Cardiac fibroblast (primary cell): ENCODE data around the gene TRMT1.

ENCODE experiments used
- DNase-seq, 2 donors: peaks; one replicate each; pipeline versions ENCODE4 v3.0.0 to v3.0.0-alpha.2; 2010; ENCODE audit warnings: low read depth in 2 of 2
- H3K4me3 ChIP-seq, 2 donors: replicated peaks in 1 of 2; 1 replicate in 1 of 2; 2 replicates in 1 of 2; pipeline ENCODE4 v1.5.1; 2011; ENCODE audit warnings: low read depth in 2 of 2, low read length in 2 of 2, mild to moderate bottlenecking in 2 of 2, moderate library complexity in 1 of 2
- TF ChIP-seq, protein P1 (sequence below): IDR thresholded peaks from one replicate; pipeline ENCODE4 v1.5.1; 2011; ENCODE audit warnings: low read depth, mild to moderate bottlenecking, low read length, inconsistent platforms

Gene TRMT1

DNA sequence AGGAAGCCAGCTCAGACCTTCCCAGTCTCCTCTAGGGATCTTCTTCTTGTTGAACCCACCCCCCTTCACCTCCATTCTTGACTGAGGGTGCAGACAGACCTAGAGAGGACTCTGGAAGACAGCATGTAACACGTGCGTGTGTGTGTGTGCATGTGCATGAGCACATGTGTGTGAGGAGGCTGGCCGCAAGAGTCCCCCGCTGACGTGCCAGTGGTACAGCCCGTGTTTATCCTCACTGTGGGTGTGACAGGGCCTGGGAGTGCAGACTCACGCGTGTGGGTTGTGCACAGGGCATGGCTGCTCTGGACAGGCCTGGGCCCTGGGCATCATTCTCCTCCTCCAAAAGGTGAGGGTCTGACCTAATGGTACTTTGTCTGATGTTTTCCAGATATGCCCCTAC is 40.2 kb downstream of the TRMT1 start:
- no peak overlapping the region for H3K4me3 ChIP-seq
- DNase-seq: no peak
- TF ChIP-seq, protein P1, sequence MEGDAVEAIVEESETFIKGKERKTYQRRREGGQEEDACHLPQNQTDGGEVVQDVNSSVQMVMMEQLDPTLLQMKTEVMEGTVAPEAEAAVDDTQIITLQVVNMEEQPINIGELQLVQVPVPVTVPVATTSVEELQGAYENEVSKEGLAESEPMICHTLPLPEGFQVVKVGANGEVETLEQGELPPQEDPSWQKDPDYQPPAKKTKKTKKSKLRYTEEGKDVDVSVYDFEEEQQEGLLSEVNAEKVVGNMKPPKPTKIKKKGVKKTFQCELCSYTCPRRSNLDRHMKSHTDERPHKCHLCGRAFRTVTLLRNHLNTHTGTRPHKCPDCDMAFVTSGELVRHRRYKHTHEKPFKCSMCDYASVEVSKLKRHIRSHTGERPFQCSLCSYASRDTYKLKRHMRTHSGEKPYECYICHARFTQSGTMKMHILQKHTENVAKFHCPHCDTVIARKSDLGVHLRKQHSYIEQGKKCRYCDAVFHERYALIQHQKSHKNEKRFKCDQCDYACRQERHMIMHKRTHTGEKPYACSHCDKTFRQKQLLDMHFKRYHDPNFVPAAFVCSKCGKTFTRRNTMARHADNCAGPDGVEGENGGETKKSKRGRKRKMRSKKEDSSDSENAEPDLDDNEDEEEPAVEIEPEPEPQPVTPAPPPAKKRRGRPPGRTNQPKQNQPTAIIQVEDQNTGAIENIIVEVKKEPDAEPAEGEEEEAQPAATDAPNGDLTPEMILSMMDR: no peak

DNA sequence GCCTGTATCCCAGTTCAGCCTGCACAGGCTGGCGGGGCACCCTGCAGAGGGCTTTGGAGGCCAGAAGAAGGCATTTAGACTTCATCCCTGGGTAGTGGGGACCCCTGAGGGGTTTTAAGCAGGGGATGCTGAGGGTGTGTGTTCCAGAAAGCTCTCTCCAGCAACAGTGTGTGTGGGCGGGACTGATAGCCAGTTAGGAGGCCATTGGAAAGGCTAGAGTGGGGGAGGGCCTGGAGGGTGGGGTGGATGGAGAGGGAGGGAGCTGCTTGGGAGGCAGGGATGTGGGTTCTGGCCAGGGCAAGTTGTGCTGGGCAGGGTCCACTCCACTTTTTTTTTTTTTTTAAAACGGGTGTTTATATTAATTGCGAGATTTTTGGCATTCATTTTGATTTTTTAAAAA is 42.2 kb downstream of the TRMT1 start:
- TF ChIP-seq, protein P1: no peak
- H3K4me3 ChIP-seq: no peak overlapping the region

DNA sequence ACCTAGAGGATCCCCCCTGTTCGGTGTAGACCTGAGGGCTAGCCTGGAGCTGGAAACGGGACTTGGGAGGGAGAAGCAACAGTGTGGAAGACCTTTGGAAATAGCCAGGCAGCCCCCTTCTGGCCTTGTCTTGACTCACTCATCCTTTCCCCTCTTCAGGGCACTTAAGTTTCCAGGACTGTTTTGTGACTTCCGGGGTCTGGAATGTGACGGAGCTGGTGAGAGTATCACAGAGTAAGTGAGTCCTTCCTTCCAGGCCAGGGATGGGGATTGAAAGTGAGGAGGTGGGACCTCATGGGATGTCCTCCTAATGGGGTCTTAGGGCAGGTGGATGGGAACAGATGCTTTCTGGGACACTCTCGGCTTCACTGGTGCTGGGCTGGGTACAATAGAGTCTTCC is 43.3 kb downstream of the TRMT1 start:
- no peak overlapping the region for H3K4me3 ChIP-seq
- TF ChIP-seq, protein P1: no peak

More for the DNA sequence above, 42.2 kb downstream of the TRMT1 start:
- no peak for DNase-seq

DNA sequence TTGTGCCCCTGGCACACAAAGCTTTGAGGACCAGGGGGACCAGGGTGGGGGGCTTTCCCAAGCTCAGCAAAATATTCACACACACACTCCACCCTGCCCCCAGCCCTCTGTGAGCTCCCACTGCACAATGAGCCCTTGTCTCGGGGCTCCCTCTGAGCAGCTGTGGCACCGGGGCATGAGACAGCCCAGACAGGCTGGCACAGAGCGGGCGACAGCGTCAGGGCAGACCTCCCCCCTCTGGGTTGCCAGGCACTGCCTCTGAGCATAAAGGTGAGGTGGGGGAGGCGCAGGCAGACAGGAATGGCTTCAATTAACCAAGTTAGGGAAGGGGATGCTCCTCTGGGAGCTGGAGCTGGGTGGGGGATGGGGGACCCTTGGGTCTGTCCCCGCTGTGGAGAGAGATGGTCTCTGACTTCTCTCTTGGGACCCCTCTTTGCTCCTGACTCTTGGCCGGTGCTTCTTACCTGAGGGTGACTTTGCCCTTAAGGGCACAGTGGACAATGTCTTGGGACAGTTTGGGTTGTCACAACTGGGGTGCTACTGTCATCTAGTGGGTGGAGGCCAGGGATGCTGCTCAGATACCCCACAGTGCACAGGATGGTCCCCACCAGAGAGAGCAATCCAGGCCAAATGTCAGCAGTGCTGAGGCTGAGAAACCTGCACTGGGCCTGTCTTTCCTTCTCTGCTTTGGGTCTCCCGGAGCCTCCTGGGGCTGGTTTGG is 44.2 kb downstream of the TRMT1 start:
- H3K4me3 ChIP-seq: no peak overlapping the region
- TF ChIP-seq, protein P1: no peak
- no peak for DNase-seq

More for the DNA sequence above, 43.3 kb downstream of the TRMT1 start:
- no peak for DNase-seq

DNA sequence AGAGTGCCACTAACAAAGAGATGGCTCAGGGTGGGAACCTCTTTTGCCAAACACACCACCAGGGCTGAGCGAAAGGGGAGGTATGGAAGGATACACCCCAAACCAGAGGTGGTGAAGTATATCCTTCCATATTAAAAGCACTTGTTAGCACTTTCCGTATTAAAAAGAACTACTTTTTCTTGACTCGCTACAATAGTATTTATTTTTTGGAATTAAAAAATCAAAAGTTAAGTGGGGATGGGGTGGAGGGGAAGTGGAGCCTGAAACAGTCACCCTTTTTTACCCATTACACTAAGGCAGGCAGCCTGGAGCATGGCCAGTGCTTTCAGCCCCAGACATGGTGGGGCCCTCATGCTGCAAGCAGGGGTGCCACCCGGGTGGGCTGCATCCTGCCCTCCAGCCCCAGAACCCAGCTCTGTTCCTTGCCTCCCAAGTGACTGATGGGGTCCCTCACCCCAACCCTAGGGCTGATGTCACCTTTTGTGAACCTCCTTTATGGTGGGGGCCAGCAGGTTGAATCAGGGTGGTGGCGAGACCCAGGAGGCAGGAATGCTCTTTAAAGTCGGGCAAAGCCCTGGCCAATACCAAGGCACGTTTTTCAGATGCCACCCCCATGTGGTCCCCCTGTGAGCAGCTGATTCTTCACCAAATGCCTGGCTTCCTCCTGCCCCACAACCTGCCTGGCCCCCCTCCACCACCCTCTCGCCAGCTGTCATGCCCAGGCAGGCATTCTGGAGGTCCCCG is 44.9 kb downstream of the TRMT1 start:
- DNase-seq: no peak
- H3K4me3 ChIP-seq: no peak overlapping the region

DNA sequence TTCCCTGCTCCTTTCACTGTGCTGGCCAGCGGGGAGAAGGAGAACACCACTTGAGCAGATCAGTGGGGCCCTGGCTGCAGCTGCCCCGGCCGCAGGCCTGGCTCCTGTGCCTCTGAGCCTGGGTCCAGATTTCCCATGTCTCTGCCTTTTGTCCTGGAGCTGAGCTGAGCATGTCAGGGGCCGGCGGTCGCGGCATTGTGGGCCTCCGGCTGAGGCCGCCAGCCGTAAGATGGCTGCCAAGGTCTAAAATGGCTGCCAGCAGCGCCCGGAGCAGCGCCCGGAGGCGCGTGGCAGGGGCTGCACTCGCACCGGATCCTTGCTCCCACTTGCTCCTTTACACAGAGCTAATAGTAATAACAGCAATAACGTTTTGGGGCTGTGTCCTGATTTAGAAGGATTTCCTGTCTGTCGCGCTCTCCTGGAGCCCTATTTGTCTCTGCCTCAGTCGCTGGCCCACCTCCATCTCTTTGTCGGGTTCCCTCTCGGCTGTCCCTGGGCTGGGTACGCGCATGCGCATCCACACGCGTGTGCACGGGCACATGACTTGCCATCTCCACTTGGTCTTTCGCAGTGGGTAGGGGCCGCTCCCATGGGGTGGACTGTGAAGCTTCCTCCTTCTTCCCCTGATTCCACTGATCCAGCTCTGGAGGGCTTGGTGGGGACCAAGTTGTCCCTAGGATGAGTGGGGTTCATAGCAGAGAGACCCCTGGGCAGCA is 46.0 kb downstream of the TRMT1 start:
- TF ChIP-seq, protein P1: no peak
- no peak overlapping the region for H3K4me3 ChIP-seq
- DNase-seq: no peak

More for the DNA sequence above, 44.9 kb downstream of the TRMT1 start:
- TF ChIP-seq, protein P1: no peak
